GM23248 (cell line): ENCODE results near the gene MICU1. TPM values are rescaled to one million over a fixed set of nuclear protein-coding genes. Genes with fewer than 3 reads are reported as not detected.

Experiments
- DNase-seq: peaks from one replicate; pipeline ENCODE4 v3.0.0-alpha.2; 2015
- H2AFZ ChIP-seq: fragments of 200-600 bp; sonication (generic); 2 replicates; pipeline ENCODE4 v1.6.1; 2016; ENCODE audit warnings: antibody characterized with exemption
- H3F3A ChIP-seq: fragments of 200-600 bp; sonication (generic); 2 replicates; pipeline ENCODE4 v1.6.1; 2016; ENCODE audit warnings: mild to moderate bottlenecking, antibody characterized with exemption, mixed run types; ENCODE audit not compliant: insufficient read depth
- H3K27ac ChIP-seq: fragments of 200-600 bp; sonication (generic); 2 replicates; pipeline ENCODE4 v1.5.1; 2016; ENCODE audit warnings: mild to moderate bottlenecking
- H3K27me3 ChIP-seq: fragments of 200-600 bp; sonication (generic); replicated peaks from 2 replicates; pipeline ENCODE4 v1.6.1; 2016; ENCODE audit warnings: mild to moderate bottlenecking; ENCODE audit not compliant: insufficient read depth
- H3K36me3 ChIP-seq: fragments of 200-600 bp; sonication (generic); 2 replicates; pipeline ENCODE4 v1.6.1; 2016; ENCODE audit warnings: low read depth, mild to moderate bottlenecking
- H3K4me1 ChIP-seq: fragments of 200-600 bp; sonication (generic); 2 replicates; pipeline ENCODE4 v1.6.1; 2016; ENCODE audit warnings: mild to moderate bottlenecking; ENCODE audit not compliant: insufficient read depth
- H3K4me2 ChIP-seq: fragments of 200-600 bp; sonication (generic); one replicate; pipeline ENCODE4 v1.6.1; 2016; ENCODE audit warnings: mild to moderate bottlenecking; ENCODE audit not compliant: unreplicated experiment
- H3K4me3 ChIP-seq: fragments of 200-600 bp; sonication (generic); 2 replicates; pipeline ENCODE4 v1.5.1; 2016; ENCODE audit warnings: mild to moderate bottlenecking
- H3K79me2 ChIP-seq: fragments of 200-600 bp; sonication (generic); 2 replicates; pipeline ENCODE4 v1.6.1; 2016; ENCODE audit warnings: mild to moderate bottlenecking; ENCODE audit not compliant: insufficient read depth
- H3K9ac ChIP-seq: fragments of 200-600 bp; sonication (generic); 2 replicates; pipeline ENCODE4 v1.6.1; 2016; ENCODE audit warnings: mild to moderate bottlenecking
- H3K9me2 ChIP-seq: fragments of 200-600 bp; sonication (generic); 2 replicates; pipeline ENCODE4 v1.6.1; 2016; ENCODE audit warnings: mixed run types, mild to moderate bottlenecking, moderate library complexity; ENCODE audit not compliant: insufficient read depth
- H3K9me3 ChIP-seq: fragments of 200-600 bp; sonication (generic); one replicate; pipeline ENCODE4 v1.6.1; 2017; ENCODE audit warnings: low read depth
- H4K20me1 ChIP-seq: fragments of 200-600 bp; sonication (generic); 2 replicates; pipeline ENCODE4 v1.6.0; 2016; ENCODE audit not compliant: insufficient read depth
- EZH2 ChIP-seq: fragments of 200-600 bp; sonication (generic); IDR thresholded peaks from 2 replicates; pipeline ENCODE4 v1.6.1; 2018; ENCODE audit warnings: antibody characterized with exemption, mild to moderate bottlenecking; ENCODE audit not compliant: insufficient read depth, poor library complexity, severe bottlenecking
- EZH2phosphoT487 ChIP-seq: fragments of 200-600 bp; sonication (generic); IDR thresholded peaks from 2 replicates; pipeline ENCODE4 v1.6.1; 2018; ENCODE audit warnings: antibody characterized with exemption, moderate library complexity, mild to moderate bottlenecking, low read depth; ENCODE audit not compliant: insufficient read depth
- WGBS, 2 experiments: methylation state at CpG; one replicate each; pipeline ENCODE4 v1.1.6; 2015 to 2017; ENCODE audit warnings: low lambda C conversion rate in 2 of 2, low coverage in 1 of 2; ENCODE audit errors: missing lambda C conversion rate in 2 of 2; 5-methylcytosine and 5-hydroxymethylcytosine counted together
- in situ Hi-C: fragments of 300-500 bp; cut with MboI; formaldehyde crosslinking; loops from 2 replicates; pipeline ENCODE4 v1.15.0; 2020
- polyA plus RNA-seq: library from polyadenylated mRNA; unstranded; fragments of >200 nt; fragmentation: Nextera tagmentation; extraction: Ambion mirVana; gene quantifications from 2 replicates; pipeline ENCODE4 v1.2.1, GENCODE V29; 2016
- total RNA-seq: library from RNA; depleted of rRNA; stranded (reverse); fragments of >200 nt; shearing (Covaris generic); gene quantifications from 2 replicates; pipeline ENCODE4 v1.2.3, GENCODE V29; 2014

MICU1 gene
- total and polyA plus RNA-seq, 2 experiments from 2014 or later: 37.3 to 45.0 TPM

DNA sequence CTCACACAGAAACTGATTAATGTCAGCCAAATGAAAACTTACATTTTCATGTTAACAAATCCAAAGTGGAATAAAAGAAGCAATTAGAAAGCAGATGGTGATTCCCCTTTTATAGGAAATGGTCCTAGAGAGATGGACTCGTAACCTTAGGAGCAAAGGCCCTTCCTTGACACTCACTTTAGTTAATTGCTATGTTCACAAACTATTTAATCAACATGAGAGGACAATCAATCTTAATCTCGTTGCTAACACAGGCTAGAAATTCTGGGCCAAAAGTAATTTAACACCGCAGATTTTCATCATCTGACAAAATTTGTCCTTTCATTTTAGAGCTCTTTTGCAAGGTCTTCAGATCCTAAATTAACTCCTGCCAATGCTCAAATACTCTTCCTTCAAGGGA is 207.2 kb downstream of the MICU1 start:
- 63 to 64% methylated on average over 3 of the region's 3 CpGs for WGBS, 2 experiments
- no peak overlapping the region for H2AFZ ChIP-seq
- no peaks in the 10 kb centered on the region for H3K4me1 ChIP-seq
- H3K4me2 ChIP-seq: no peak overlapping the region
- TF ChIP-seq EZH2phosphoT487 (no peak), EZH2 (no peak)
- H3K4me3 ChIP-seq: no peak overlapping the region
- H3K9ac ChIP-seq: no peak overlapping the region
- no peaks in the 10 kb centered on the region for H4K20me1 ChIP-seq
- H3K36me3 ChIP-seq: 0 out of 2 replicates have a peak, but pooled peaks cover 3% of the 10 kb centered on the region
- H3K9me2 ChIP-seq: no peaks in the 10 kb centered on the region
- in situ Hi-C loops: no loop called here
- H3K27ac ChIP-seq: no peak overlapping the region
- no peaks in the 10 kb centered on the region for H3K9me3 ChIP-seq
- DNase-seq: no peak
- no peaks in the 10 kb centered on the region for H3F3A ChIP-seq
- no peaks in the 10 kb centered on the region for H3K79me2 ChIP-seq
- H3K27me3 ChIP-seq: no peaks in the 10 kb centered on the region

DNA sequence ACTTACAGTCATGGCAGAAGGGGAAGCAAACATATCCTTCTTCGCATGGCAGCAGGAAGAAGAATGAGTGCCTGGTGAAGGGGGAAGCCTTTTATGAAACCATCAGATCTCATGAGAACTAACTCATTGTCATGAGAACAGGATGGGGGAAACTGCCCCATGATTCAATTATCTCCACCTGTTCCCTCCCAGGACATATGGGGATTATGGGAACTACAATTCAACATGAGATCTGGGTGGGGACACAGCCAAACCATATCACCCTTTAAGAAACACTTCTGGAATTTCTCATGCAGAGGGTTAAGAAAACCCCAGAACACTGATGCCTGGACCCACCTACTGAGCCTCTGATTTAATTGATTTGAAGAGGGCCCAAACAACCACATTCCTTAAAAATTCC is 207.9 kb downstream of the MICU1 start:
- no peak overlapping the region for H3K27ac ChIP-seq
- no peak overlapping the region for H3K4me3 ChIP-seq
- H4K20me1 ChIP-seq: no peaks in the 10 kb centered on the region
- in situ Hi-C loops: no loop called here
- no peaks in the 10 kb centered on the region for H3K9me2 ChIP-seq
- no peaks in the 10 kb centered on the region for H3K27me3 ChIP-seq
- DNase-seq: no peak
- no peaks in the 10 kb centered on the region for H3K4me1 ChIP-seq
- TF ChIP-seq EZH2phosphoT487: no peak
- no peak for TF ChIP-seq EZH2
- 0% methylated on average over 1 of the region's 1 CpG for WGBS, 2 experiments
- H3K79me2 ChIP-seq: no peaks in the 10 kb centered on the region
- no peak overlapping the region for H3K9ac ChIP-seq
- H2AFZ ChIP-seq: no peak overlapping the region
- no peaks in the 10 kb centered on the region for H3F3A ChIP-seq
- no peak overlapping the region for H3K4me2 ChIP-seq
- H3K36me3 ChIP-seq: 0 out of 2 replicates have a peak, but pooled peaks cover 5% of the 10 kb centered on the region
- no peaks in the 10 kb centered on the region for H3K9me3 ChIP-seq

GRCh38 chr10:72416661-72417060 is 209.2 kb downstream of the MICU1 start:
- no peaks in the 10 kb centered on the region for H3F3A ChIP-seq
- 94 to 96% methylated on average over 4 of the region's 4 CpGs for WGBS, 2 experiments
- H3K79me2 ChIP-seq: no peaks in the 10 kb centered on the region
- no peak overlapping the region for H3K27ac ChIP-seq
- no peaks in the 10 kb centered on the region for H3K9me3 ChIP-seq
- no peak overlapping the region for H2AFZ ChIP-seq
- no peaks in the 10 kb centered on the region for H3K9me2 ChIP-seq
- no peak for TF ChIP-seq EZH2
- no peak for TF ChIP-seq EZH2phosphoT487
- no peaks in the 10 kb centered on the region for H4K20me1 ChIP-seq
- in situ Hi-C loops: no loop called here
- no peak for DNase-seq
- H3K27me3 ChIP-seq: no peaks in the 10 kb centered on the region
- H3K4me1 ChIP-seq: no peaks in the 10 kb centered on the region
- H3K4me2 ChIP-seq: no peak overlapping the region
- 0 out of 2 replicates have a peak, but pooled peaks cover 5% of the 10 kb centered on the region for H3K36me3 ChIP-seq
- H3K9ac ChIP-seq: no peak overlapping the region
- no peak overlapping the region for H3K4me3 ChIP-seq

DNA sequence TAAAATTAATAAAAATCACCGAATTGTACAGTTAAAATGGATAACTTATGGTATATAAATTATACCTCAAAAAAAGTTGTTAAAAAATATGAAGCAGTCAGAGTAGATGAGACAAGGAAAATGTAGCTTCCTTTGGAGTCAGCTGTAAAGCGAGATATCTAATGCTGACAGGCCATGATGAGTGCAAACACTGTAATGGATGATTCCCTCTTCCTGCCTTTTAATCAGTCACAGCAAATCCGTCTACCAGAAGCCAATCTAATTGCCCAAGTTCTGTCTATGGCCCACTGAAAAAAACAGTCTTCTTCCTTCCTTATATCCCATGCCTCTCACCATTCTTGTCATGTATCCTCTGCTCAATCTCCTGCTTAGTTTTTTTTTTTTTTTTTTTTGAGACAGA is 211.2 kb downstream of the MICU1 start:
- TF ChIP-seq EZH2: no peak
- no peak for TF ChIP-seq EZH2phosphoT487
- Histone ChIP-seq H3K79me2 (no peaks in the 10 kb centered on the region), H3K4me1 (no peaks in the 10 kb centered on the region), H3K36me3 (0 out of 2 replicates have a peak, but pooled peaks cover 5% of the 10 kb centered on the region), H3K27ac (no peak overlapping the region), H3F3A (no peaks in the 10 kb centered on the region), H3K9me2 (no peaks in the 10 kb centered on the region), H3K4me3 (no peak overlapping the region), H3K27me3 (no peaks in the 10 kb centered on the region), H3K4me2 (no peak overlapping the region), H3K9me3 (no peaks in the 10 kb centered on the region), H4K20me1 (no peaks in the 10 kb centered on the region), H3K9ac (no peak overlapping the region), H2AFZ (no peak overlapping the region)
- in situ Hi-C loops: no loop called here
- WGBS, 2 experiments: 94 to 99% methylated on average over 3 of the region's 3 CpGs
- no peak for DNase-seq

GRCh38 chr10:72409167-72409566 is 216.7 kb downstream of the MICU1 start:
- H3K27me3 ChIP-seq: no peaks in the 10 kb centered on the region
- H3K4me1 ChIP-seq: no peaks in the 10 kb centered on the region
- no peaks in the 10 kb centered on the region for H3K79me2 ChIP-seq
- no peak overlapping the region for H2AFZ ChIP-seq
- H3F3A ChIP-seq: no peaks in the 10 kb centered on the region
- no peak overlapping the region for H3K4me2 ChIP-seq
- in situ Hi-C loops: no loop called here
- no peak overlapping the region for H3K27ac ChIP-seq
- TF ChIP-seq EZH2 (no peak), EZH2phosphoT487 (no peak)
- no peak overlapping the region for H3K9ac ChIP-seq
- H3K9me3 ChIP-seq: no peaks in the 10 kb centered on the region
- no peaks in the 10 kb centered on the region for H3K9me2 ChIP-seq
- H3K4me3 ChIP-seq: no peak overlapping the region
- H4K20me1 ChIP-seq: no peaks in the 10 kb centered on the region
- WGBS, 2 experiments: 96 to 100% methylated on average over 1 of the region's 1 CpG
- H3K36me3 ChIP-seq: 0 out of 2 replicates have a peak, but pooled peaks cover 5% of the 10 kb centered on the region
- no peak for DNase-seq
